Peyer's patch (tissue), 4 donors: ENCODE data around the gene MYH11.

Experiments used
- POLR2A ChIP-seq, 2 donors: fragments of 450-650 bp; IDR thresholded peaks; one replicate each; pipeline ENCODE4 v1.5.1; 2017; ENCODE audit warnings: antibody characterized with exemption in 2 of 2, mild to moderate bottlenecking in 2 of 2, moderate library complexity in 2 of 2
- TF ChIP-seq, protein P1 (sequence below), 6 experiments: fragments of 450-650 bp in 4 of 6; fragments of 200-600 bp in 2 of 6; sonication (generic) in 1 of 6; IDR thresholded peaks; one replicate each; pipeline ENCODE4 v1.5.1; 2017 to 2019; ENCODE audit warnings: antibody characterized with exemption in 6 of 6, mild to moderate bottlenecking in 3 of 6, moderate library complexity in 1 of 6

DNA sequence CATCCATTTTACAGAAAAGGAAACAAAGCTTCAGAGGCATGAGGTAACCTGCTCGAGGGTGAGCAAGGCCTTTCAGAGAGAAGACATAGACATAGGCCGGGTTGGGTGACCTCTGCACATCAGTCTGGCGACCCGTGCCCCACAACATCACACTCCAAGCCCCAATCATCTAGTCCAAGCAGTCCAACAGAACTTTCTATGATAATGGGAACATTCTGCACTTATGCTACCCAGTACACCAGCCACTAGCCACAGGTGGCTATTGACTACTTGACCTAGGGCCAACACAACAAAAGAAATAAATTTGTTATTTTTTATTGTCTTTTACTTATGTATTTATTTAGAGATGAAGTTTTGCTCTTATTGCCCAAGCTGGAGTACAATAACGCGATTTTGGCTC is 20.8 kb downstream of the MYH11 start:
- TF ChIP-seq, protein P1, sequence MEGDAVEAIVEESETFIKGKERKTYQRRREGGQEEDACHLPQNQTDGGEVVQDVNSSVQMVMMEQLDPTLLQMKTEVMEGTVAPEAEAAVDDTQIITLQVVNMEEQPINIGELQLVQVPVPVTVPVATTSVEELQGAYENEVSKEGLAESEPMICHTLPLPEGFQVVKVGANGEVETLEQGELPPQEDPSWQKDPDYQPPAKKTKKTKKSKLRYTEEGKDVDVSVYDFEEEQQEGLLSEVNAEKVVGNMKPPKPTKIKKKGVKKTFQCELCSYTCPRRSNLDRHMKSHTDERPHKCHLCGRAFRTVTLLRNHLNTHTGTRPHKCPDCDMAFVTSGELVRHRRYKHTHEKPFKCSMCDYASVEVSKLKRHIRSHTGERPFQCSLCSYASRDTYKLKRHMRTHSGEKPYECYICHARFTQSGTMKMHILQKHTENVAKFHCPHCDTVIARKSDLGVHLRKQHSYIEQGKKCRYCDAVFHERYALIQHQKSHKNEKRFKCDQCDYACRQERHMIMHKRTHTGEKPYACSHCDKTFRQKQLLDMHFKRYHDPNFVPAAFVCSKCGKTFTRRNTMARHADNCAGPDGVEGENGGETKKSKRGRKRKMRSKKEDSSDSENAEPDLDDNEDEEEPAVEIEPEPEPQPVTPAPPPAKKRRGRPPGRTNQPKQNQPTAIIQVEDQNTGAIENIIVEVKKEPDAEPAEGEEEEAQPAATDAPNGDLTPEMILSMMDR (IDR thresholded peaks at IDR 0.05) = no peak
- TF ChIP-seq POLR2A (IDR thresholded peaks at IDR 0.05) = no peak
